SK-N-SH treated with all-trans-retinoic acid at 6 μM for 48 hours (cell line): Measurements from ENCODE around the gene ZNF142.

Experiments used
- ATAC-seq: fragments of 200-7000 bp; cut with Tn5 transposase; 3 replicates; pipeline ENCODE4 v1.9.1; 2020; ENCODE audit warnings: mild to moderate bottlenecking, moderate library complexity
- ARNTL ChIP-seq: fragments of 450-650 bp; formaldehyde crosslinking; IDR thresholded peaks from 2 replicates; pipeline ENCODE4 v1.5.0; 2020; ENCODE audit warnings: low read depth, mild to moderate bottlenecking, moderate library complexity, borderline replicate concordance
- BACH2 ChIP-seq: fragments of 250-450 bp; sonication (Bioruptor Pico); IDR thresholded peaks from 2 replicates; pipeline ENCODE4 v1.9.0; 2021; ENCODE audit warnings: mild to moderate bottlenecking, borderline replicate concordance
- CSDC2 ChIP-seq: fragments of 250-450 bp; sonication (Bioruptor Pico); IDR thresholded peaks from 2 replicates; pipeline ENCODE4 v1.5.0; 2020; ENCODE audit warnings: mild to moderate bottlenecking, moderate library complexity
- ESRRG ChIP-seq: fragments of 250-450 bp; sonication (Bioruptor Pico); IDR thresholded peaks from 2 replicates; pipeline ENCODE4 v1.6.1; 2021; ENCODE audit warnings: mild to moderate bottlenecking
- GLIS3 ChIP-seq: fragments of 250-450 bp; sonication (Bioruptor Pico); IDR thresholded peaks from 2 replicates; pipeline ENCODE4 v1.5.0; 2020; ENCODE audit warnings: mild to moderate bottlenecking, moderate library complexity
- ISL1 ChIP-seq: fragments of 250-450 bp; sonication (Bioruptor Pico); IDR thresholded peaks from 2 replicates; pipeline ENCODE4 v2.1.2; 2022; ENCODE audit warnings: mild to moderate bottlenecking, moderate library complexity
- OSR1 ChIP-seq: fragments of 250-450 bp; sonication (Bioruptor Pico); IDR thresholded peaks from 2 replicates; pipeline ENCODE4 v1.8.0; 2022; ENCODE audit warnings: moderate library complexity, mild to moderate bottlenecking, inconsistent platforms
- RARB ChIP-seq: fragments of 250-450 bp; sonication (Bioruptor Pico); IDR thresholded peaks from 2 replicates; pipeline ENCODE4 v1.8.0; 2021; ENCODE audit warnings: mild to moderate bottlenecking, moderate library complexity
- TCF4 ChIP-seq: fragments of 250-450 bp; sonication (Bioruptor Pico); IDR thresholded peaks from 2 replicates; pipeline ENCODE4 v1.8.0; 2021; ENCODE audit warnings: mild to moderate bottlenecking, moderate library complexity, borderline replicate concordance
- TOX ChIP-seq: fragments of 250-450 bp; sonication (Bioruptor Pico); IDR thresholded peaks from 2 replicates; pipeline ENCODE4 v1.8.0; 2021; ENCODE audit warnings: mild to moderate bottlenecking, moderate library complexity, borderline replicate concordance
- ZC3H10 ChIP-seq: fragments of 250-450 bp; sonication (Bioruptor Pico); IDR thresholded peaks from 2 replicates; pipeline ENCODE4 v1.5.1; 2021; ENCODE audit warnings: mild to moderate bottlenecking, moderate library complexity
- ZFP3 ChIP-seq: fragments of 250-450 bp; sonication (Bioruptor Pico); IDR thresholded peaks from 2 replicates; pipeline ENCODE4 v1.5.0; 2020; ENCODE audit warnings: mild to moderate bottlenecking, moderate library complexity
- ZNF565 ChIP-seq: fragments of 450-650 bp; formaldehyde crosslinking; conservative IDR thresholded peaks from 2 replicates; pipeline ENCODE4 v1.5.0; 2020; ENCODE audit warnings: low read depth, mild to moderate bottlenecking, moderate library complexity
- ZNF70 ChIP-seq: fragments of 450-650 bp; formaldehyde crosslinking; IDR thresholded peaks from 2 replicates; pipeline ENCODE4 v1.5.0; 2020; ENCODE audit warnings: mild to moderate bottlenecking, moderate library complexity
- ZNF8 ChIP-seq: fragments of 450-650 bp; formaldehyde crosslinking; IDR thresholded peaks from 2 replicates; pipeline ENCODE4 v1.5.0; 2020; ENCODE audit warnings: mild to moderate bottlenecking, moderate library complexity
- TF ChIP-seq, protein P1 (sequence below): fragments of 250-450 bp; sonication (Bioruptor Pico); IDR thresholded peaks from 2 replicates; pipeline ENCODE4 v1.5.1; 2020; ENCODE audit warnings: low read depth, mild to moderate bottlenecking, moderate library complexity
- TF ChIP-seq, protein P2 (sequence below): fragments of 250-450 bp; sonication (Bioruptor Pico); IDR thresholded peaks from 2 replicates; pipeline ENCODE4 v1.8.0; 2020; ENCODE audit warnings: mild to moderate bottlenecking, moderate library complexity, borderline replicate concordance
- TF ChIP-seq, protein P3 (sequence below): fragments of 250-450 bp; sonication (Bioruptor Pico); IDR thresholded peaks from 2 replicates; pipeline ENCODE4 v1.8.0; 2021; ENCODE audit warnings: low read depth, mild to moderate bottlenecking, moderate library complexity, borderline replicate concordance
- TF ChIP-seq, protein P4 (sequence below): fragments of 250-450 bp; sonication (Bioruptor Pico); IDR thresholded peaks from 2 replicates; pipeline ENCODE4 v1.5.0; 2020; ENCODE audit warnings: mild to moderate bottlenecking, moderate library complexity
- TF ChIP-seq, protein P5 (sequence below): fragments of 250-450 bp; sonication (Bioruptor Pico); IDR thresholded peaks from 2 replicates; pipeline ENCODE4 v1.5.1; 2021; ENCODE audit warnings: mild to moderate bottlenecking, moderate library complexity

Gene ZNF142

DNA sequence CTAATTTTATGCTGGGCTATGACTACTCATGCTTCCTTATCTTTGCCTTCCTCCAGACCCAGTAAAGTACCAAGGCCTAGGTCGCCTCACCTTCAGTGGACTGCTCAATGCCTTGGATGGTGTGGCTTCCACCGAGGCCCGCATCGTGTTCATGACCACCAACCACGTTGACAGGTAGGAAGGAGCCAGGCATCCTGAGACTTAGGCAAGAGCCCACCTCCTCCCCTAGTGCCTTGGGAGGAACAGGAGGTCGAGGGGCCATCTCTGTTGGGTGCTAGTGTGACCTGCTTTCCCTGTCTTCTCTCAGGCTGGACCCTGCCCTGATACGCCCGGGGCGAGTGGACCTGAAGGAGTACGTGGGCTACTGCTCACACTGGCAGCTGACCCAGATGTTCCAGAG lies 3.4 kb upstream of the ZNF142 start:
- no peak for ATAC-seq
- TF ChIP-seq, protein P1, sequence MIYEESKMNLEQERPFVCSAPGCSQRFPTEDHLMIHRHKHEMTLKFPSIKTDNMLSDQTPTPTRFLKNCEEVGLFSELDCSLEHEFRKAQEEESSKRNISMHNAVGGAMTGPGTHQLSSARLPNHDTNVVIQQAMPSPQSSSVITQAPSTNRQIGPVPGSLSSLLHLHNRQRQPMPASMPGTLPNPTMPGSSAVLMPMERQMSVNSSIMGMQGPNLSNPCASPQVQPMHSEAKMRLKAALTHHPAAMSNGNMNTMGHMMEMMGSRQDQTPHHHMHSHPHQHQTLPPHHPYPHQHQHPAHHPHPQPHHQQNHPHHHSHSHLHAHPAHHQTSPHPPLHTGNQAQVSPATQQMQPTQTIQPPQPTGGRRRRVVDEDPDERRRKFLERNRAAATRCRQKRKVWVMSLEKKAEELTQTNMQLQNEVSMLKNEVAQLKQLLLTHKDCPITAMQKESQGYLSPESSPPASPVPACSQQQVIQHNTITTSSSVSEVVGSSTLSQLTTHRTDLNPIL (CRISPR knock-in tag) = no peak
- TF ChIP-seq, protein P2, sequence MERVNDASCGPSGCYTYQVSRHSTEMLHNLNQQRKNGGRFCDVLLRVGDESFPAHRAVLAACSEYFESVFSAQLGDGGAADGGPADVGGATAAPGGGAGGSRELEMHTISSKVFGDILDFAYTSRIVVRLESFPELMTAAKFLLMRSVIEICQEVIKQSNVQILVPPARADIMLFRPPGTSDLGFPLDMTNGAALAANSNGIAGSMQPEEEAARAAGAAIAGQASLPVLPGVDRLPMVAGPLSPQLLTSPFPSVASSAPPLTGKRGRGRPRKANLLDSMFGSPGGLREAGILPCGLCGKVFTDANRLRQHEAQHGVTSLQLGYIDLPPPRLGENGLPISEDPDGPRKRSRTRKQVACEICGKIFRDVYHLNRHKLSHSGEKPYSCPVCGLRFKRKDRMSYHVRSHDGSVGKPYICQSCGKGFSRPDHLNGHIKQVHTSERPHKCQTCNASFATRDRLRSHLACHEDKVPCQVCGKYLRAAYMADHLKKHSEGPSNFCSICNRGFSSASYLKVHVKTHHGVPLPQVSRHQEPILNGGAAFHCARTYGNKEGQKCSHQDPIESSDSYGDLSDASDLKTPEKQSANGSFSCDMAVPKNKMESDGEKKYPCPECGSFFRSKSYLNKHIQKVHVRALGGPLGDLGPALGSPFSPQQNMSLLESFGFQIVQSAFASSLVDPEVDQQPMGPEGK (CRISPR knock-in tag) = no peak
- TF ChIP-seq ZNF8 (CRISPR knock-in tag) = no peak
- no peak for TF ChIP-seq CSDC2 (CRISPR knock-in tag)
- TF ChIP-seq GLIS3 (CRISPR knock-in tag) = no peak
- TF ChIP-seq ESRRG (CRISPR knock-in tag) = no peak
- TF ChIP-seq ZNF565 = no peak
- TF ChIP-seq, protein P3, sequence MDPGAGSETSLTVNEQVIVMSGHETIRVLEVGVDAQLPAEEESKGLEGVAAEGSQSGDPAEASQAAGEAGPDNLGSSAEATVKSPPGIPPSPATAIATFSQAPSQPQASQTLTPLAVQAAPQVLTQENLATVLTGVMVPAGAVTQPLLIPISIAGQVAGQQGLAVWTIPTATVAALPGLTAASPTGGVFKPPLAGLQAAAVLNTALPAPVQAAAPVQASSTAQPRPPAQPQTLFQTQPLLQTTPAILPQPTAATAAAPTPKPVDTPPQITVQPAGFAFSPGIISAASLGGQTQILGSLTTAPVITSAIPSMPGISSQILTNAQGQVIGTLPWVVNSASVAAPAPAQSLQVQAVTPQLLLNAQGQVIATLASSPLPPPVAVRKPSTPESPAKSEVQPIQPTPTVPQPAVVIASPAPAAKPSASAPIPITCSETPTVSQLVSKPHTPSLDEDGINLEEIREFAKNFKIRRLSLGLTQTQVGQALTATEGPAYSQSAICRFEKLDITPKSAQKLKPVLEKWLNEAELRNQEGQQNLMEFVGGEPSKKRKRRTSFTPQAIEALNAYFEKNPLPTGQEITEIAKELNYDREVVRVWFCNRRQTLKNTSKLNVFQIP (CRISPR knock-in tag) = no peak
- TF ChIP-seq ZFP3 (CRISPR knock-in tag) = no peak
- no peak for TF ChIP-seq ARNTL (CRISPR knock-in tag)
- no peak for TF ChIP-seq BACH2 (CRISPR knock-in tag)
- no peak for TF ChIP-seq TOX (CRISPR knock-in tag)
- TF ChIP-seq OSR1 (CRISPR knock-in tag) = no peak
- no peak for TF ChIP-seq TCF4 (CRISPR knock-in tag)
- TF ChIP-seq, protein P4, sequence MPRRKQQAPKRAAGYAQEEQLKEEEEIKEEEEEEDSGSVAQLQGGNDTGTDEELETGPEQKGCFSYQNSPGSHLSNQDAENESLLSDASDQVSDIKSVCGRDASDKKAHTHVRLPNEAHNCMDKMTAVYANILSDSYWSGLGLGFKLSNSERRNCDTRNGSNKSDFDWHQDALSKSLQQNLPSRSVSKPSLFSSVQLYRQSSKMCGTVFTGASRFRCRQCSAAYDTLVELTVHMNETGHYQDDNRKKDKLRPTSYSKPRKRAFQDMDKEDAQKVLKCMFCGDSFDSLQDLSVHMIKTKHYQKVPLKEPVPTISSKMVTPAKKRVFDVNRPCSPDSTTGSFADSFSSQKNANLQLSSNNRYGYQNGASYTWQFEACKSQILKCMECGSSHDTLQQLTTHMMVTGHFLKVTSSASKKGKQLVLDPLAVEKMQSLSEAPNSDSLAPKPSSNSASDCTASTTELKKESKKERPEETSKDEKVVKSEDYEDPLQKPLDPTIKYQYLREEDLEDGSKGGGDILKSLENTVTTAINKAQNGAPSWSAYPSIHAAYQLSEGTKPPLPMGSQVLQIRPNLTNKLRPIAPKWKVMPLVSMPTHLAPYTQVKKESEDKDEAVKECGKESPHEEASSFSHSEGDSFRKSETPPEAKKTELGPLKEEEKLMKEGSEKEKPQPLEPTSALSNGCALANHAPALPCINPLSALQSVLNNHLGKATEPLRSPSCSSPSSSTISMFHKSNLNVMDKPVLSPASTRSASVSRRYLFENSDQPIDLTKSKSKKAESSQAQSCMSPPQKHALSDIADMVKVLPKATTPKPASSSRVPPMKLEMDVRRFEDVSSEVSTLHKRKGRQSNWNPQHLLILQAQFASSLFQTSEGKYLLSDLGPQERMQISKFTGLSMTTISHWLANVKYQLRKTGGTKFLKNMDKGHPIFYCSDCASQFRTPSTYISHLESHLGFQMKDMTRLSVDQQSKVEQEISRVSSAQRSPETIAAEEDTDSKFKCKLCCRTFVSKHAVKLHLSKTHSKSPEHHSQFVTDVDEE (CRISPR knock-in tag) = no peak
- TF ChIP-seq ZC3H10 (CRISPR knock-in tag) = no peak
- no peak for TF ChIP-seq ISL1 (CRISPR knock-in tag)

DNA sequence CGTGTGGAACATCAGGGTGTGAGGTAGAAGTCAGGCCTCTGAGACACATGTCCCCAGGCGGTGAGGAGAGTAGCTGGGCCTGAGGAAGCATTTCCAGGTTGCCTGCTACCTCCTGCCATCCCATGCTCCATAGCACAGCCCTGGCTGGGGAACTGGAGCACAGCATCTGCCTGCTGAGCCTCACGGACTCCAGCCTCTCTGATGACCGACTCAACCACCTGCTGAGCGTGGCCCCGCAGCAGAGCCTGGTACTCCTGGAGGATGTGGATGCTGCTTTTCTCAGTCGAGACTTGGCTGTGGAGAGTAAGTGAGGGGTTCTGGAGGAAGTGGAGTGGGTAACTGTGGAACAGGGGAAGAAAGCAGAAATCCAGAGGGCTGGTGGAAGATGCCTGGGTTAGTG lies 3.0 kb upstream of the ZNF142 start:
- no peak for ATAC-seq
- TF ChIP-seq ZC3H10 (CRISPR knock-in tag) (no peak), ZNF70 (CRISPR knock-in tag) (no peak), RARB (CRISPR knock-in tag) (no peak)
- TF ChIP-seq, protein P5, sequence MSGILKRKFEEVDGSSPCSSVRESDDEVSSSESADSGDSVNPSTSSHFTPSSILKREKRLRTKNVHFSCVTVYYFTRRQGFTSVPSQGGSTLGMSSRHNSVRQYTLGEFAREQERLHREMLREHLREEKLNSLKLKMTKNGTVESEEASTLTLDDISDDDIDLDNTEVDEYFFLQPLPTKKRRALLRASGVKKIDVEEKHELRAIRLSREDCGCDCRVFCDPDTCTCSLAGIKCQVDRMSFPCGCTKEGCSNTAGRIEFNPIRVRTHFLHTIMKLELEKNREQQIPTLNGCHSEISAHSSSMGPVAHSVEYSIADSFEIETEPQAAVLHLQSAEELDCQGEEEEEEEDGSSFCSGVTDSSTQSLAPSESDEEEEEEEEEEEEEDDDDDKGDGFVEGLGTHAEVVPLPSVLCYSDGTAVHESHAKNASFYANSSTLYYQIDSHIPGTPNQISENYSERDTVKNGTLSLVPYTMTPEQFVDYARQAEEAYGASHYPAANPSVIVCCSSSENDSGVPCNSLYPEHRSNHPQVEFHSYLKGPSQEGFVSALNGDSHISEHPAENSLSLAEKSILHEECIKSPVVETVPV (CRISPR knock-in tag) = no peak

DNA sequence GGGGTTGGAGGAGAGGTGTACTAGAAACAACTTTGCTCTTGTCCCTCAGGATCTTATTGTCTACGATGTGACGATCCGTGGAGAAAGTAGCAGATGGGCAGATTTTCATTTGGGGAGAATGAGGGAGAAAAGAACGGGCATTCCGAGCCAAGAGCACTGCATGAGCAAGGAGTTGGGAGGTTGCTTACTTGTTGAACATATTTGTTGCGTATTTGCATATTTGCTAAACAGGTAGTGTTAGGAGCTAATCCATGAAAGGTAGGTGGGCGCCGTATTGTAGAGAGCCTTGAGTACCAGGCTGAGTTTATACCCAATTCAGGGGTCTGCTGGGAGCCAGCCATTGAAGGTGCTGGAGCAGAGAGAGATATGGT lies 550 bp upstream of the ZNF142 start:
- peak; percentile 3 for ATAC-seq
- TF ChIP-seq, protein P5 (CRISPR knock-in tag) = no peak
- no peak for TF ChIP-seq ZNF8 (CRISPR knock-in tag)
- TF ChIP-seq RARB (CRISPR knock-in tag) = no peak
- TF ChIP-seq, protein P2 (CRISPR knock-in tag) = no peak
- TF ChIP-seq BACH2 (CRISPR knock-in tag) = no peak
